ENCODE measurements around the gene SOX21.

Gene SOX21

GRCh38 chr13:94709001-94709834 is 3.1 kb downstream of the SOX21 start:
- no peak for DNase-seq (ENCODE audit: low spot score)

GRCh38 chr13:94708031-94708859 is 4.1 kb downstream of the SOX21 start:
- DNase-seq (ENCODE audit: low spot score), result no peak

GRCh38 chr13:94707400-94708021 is 4.8 kb downstream of the SOX21 start:
- peak; percentile 60 for DNase-seq (ENCODE audit: low spot score)

GRCh38 chr13:94706843-94707399 is 5.4 kb downstream of the SOX21 start:
- no peak for DNase-seq (ENCODE audit: low spot score)

GRCh38 chr13:94706101-94706842 is 6.1 kb downstream of the SOX21 start:
- no peak for DNase-seq (ENCODE audit: low spot score)

- DNase-seq (ENCODE audit: low spot score), result no peak
Measured at GRCh38 chr13:94705081-94706030, 7.0 kb downstream of the SOX21 start.

- no peak for DNase-seq (ENCODE audit: low spot score)
Measured at GRCh38 chr13:94704377-94705080, 7.8 kb downstream of the SOX21 start.

GRCh38 chr13:94703721-94704314 is 8.5 kb downstream of the SOX21 start:
- no peak for DNase-seq (ENCODE audit: low spot score)

GRCh38 chr13:94703271-94703670 is 9.1 kb downstream of the SOX21 start:
- DNase-seq (ENCODE audit: low spot score), result no peak

- DNase-seq (ENCODE audit: low spot score), result no peak
Measured at GRCh38 chr13:94702181-94703041, 9.9 kb downstream of the SOX21 start.

GRCh38 chr13:94701313-94702180 is 10.8 kb downstream of the SOX21 start:
- DNase-seq (ENCODE audit: low spot score), result no peak

- DNase-seq (ENCODE audit: low spot score), result no peak
Measured at GRCh38 chr13:94700536-94700935, 11.8 kb downstream of the SOX21 start.

- DNase-seq (ENCODE audit: low spot score), result no peak
Measured at GRCh38 chr13:94700051-94700535, 12.3 kb downstream of the SOX21 start.

GRCh38 chr13:94696171-94696570 is 16.2 kb downstream of the SOX21 start:
- DNase-seq (ENCODE audit: low spot score), result no peak

- no peak for DNase-seq (ENCODE audit: low spot score)
Measured at GRCh38 chr13:94692030-94692429, 20.3 kb downstream of the SOX21 start.

- no peak for DNase-seq (ENCODE audit: low spot score)
Measured at GRCh38 chr13:94683409-94683808, 28.9 kb downstream of the SOX21 start.

GRCh38 chr13:94682229-94682628 is 30.1 kb downstream of the SOX21 start:
- no peak for DNase-seq (ENCODE audit: low spot score)

Measured in D341Med (cell line).